ENCODE data around the gene AKR1C8.

- TF ChIP-seq CTCF (IDR thresholded peaks at IDR 0.05 in 2 of 3, conservative IDR thresholded peaks at IDR 0.05 in 1 of 3; ENCODE audit: control insufficient read depth in 2 of 3, extremely low read depth in 1 of 3, insufficient read depth in 1 of 3, low read depth in 3 of 3, low read length in 3 of 3): no peak
- no peak for TF ChIP-seq ATF7 (IDR thresholded peaks at IDR 0.05; ENCODE audit: low read depth)
- no peak for TF ChIP-seq CBFB (IDR thresholded peaks at IDR 0.05; ENCODE audit: low read depth)
- TF ChIP-seq PBX3 (IDR thresholded peaks at IDR 0.05; ENCODE audit: insufficient replicate concordance, low read depth, low read length): no peak
- TF ChIP-seq POLR2A (IDR thresholded peaks at IDR 0.05; ENCODE audit: low read depth, low read length): no peak
- TF ChIP-seq YBX1 (IDR thresholded peaks at IDR 0.05): no peak
- no peak for TF ChIP-seq ZNF217 (IDR thresholded peaks at IDR 0.05)
- no peak for TF ChIP-seq BHLHE40 (IDR thresholded peaks at IDR 0.05; ENCODE audit: borderline replicate concordance in 1 of 2, low read depth in 2 of 2, low read length in 1 of 2)
- no peak for TF ChIP-seq FOXK2 (IDR thresholded peaks at IDR 0.05)
- TF ChIP-seq RCOR1 (conservative IDR thresholded peaks at IDR 0.05; ENCODE audit: low read depth, low read length): no peak
- no peak for TF ChIP-seq SP1 (IDR thresholded peaks at IDR 0.05; ENCODE audit: low read depth, low read length)
- TF ChIP-seq EP300 (IDR thresholded peaks at IDR 0.05; ENCODE audit: borderline replicate concordance in 1 of 2, control insufficient read depth in 1 of 2, low read depth in 2 of 2, low read length in 2 of 2): no peak
Observed at GRCh38 chr10:5219262-5219661, 34.3 kb upstream of the AKR1C8 start.

All from GM12878 (cell line).